GM18870 (cell line): ENCODE data around the gene RAD51C.
"Not testable (repeated sequence)": the region's sequence is repeated elsewhere in the genome, so short reads cannot be mapped to it uniquely, and the experiment has no call there.

Source experiments
- ATAC-seq: cut with Tn5 transposase; IDR thresholded peaks from one replicate; pipeline ENCODE4 v1.9.1; 2021; ENCODE audit warnings: moderate library complexity; ENCODE audit not compliant: unreplicated experiment

Gene RAD51C

GRCh38 chr17:58680038-58680369, 12.4 kb upstream of the RAD51C start:
- no peak for ATAC-seq

DNA sequence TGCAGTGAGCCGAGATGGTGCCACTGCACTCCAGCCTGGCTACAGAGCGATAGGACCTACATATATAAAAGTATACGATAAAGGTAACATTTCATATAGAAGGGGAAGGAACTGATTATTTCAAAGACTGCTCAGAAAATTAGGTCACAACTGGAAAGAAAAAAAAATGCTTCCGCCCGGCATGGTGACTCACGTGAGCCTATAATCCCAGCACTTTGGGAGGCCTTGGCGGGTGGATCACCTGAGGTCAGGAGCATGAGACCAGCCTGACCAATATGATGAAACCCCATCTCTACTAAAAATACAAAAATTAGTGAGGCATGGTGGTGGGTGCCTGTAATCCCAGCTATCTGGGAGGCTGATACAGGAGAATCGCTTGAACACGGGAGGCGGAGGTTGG, 8.4 kb upstream of the RAD51C start:
- ATAC-seq: no peak

GRCh38 chr17:58684462-58684861, 7.9 kb upstream of the RAD51C start:
- not testable (repeated sequence) for ATAC-seq

DNA sequence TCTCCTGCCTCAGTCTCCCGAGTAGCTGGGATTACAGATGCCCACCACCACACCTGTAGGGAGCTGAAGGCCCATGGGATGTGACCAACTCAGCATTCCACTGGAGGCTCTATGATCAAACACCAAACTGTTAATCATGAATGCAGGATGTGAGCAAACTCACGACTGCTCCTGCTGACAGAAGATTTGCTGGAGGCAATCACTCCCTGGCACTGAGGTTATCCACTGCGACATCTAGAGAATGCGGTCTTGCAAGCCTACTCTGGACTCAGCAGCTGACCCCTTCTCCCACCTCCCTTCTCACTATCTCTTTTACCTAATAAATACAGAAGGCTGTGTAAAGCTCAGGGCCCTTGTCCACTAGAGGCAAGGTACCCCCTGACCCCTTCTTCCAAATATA, 5.4 kb upstream of the RAD51C start:
- no peak for ATAC-seq

GRCh38 chr17:58688521-58688920, 3.9 kb upstream of the RAD51C start:
- ATAC-seq: no peak

DNA sequence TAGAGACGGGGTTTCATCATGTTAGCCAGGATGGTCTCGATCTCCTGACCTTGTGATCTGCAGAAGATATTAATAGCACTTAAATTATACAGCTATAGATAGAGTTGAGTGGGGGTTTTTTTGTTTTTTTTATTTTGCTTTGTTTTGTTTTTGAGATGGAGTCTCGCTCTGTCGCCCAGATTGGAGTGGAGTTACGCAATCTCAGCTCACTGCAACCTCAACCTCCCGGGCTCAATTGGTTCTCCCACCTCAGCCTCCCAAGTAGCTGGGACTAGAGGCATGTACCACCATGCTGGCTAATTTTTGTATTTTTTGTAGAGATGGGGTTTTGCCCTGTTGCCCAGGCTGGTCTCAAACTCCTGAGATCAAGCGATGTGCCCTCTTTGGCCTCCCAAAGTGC, 2.4 kb upstream of the RAD51C start:
- ATAC-seq: not testable (repeated sequence)

DNA sequence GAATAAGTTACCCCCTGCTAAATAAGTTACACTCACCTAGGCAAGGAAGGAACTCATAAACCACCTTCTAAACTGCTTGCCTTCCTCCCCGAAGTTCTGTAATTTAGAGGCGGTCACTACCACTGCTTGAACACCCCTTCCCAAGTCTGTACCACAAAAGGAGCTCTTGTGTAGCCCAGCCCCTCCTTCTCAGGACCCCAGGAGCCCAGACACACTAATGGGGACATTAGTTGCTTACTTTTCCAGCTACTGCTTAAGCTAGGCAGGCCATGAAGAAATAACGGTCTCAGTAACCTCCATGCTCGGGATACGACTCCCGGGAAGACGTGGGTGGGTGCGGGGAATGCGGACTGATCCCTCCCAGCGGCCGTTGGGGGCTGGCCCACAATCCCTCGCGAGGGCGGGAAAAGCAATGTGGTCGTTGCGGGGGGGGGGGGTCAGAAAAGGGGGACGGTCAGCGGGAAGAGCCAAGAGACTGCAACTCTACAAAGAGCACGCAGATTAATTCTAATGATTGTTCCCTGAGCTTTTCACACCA, 632 bp upstream of the RAD51C start, which contains the start of gene TEX14:
Gene TEX14, minus strand, starts transcription at position 345 of the 538 bp plus-strand sequence. CDS start 40,044 bp downstream, outside the sequence.
- ATAC-seq: no peak

GRCh38 chr17:58693208-58693607, 806 bp downstream of the RAD51C start:
- ATAC-seq: no peak

DNA sequence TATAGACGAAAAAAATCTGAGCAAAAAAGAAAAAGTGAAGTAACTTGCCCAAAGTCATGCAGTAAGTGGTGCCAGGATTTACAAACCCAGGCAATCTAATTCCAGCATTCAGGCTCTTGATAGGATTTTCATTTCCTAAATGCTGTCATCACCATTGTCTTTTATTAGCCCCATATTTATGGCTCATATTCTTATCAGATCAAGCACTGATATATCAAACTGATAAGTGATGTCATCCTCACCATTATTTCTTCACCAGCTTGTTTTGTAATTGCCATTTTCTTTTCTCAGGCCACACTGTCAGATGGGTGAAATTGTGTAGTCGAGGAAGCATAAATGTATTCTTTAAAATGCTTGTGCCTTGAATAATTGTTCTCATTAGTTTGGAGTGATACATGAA, 1.3 kb downstream of the RAD51C start:
- ATAC-seq: no peak

- no peak for ATAC-seq
Observed at GRCh38 chr17:58694302-58694701, 1.9 kb downstream of the RAD51C start.

- ATAC-seq: no peak
Observed at GRCh38 chr17:58694826-58695225, 2.4 kb downstream of the RAD51C start.

- no peak for ATAC-seq
Observed at GRCh38 chr17:58699771-58700170, 7.4 kb downstream of the RAD51C start.

- ATAC-seq: no peak
Observed at GRCh38 chr17:58702045-58702476, 9.7 kb downstream of the RAD51C start.

DNA sequence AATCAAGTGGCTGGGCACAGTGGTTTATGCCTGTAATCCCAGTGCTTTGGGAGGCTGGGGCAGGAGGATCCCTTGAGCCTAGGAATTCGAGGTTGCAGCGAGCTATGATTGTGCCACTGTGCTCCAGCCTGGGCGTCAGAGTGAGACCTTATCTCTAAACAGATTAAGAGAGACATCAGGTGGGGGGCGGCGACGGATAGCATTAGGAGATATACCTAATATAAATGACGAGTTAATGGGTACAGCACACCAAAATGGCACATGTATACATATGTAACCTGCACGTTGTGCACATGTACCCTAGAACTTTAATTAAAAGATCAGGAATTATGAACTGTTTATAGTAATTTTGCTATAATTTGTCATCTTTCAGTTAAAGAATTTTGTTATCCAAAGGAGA, 10.3 kb downstream of the RAD51C start:
- no peak for ATAC-seq

GRCh38 chr17:58703137-58703915, 10.9 kb downstream of the RAD51C start:
- ATAC-seq: no peak

- no peak for ATAC-seq
Observed at GRCh38 chr17:58703916-58704286, 11.5 kb downstream of the RAD51C start.

- no peak for ATAC-seq
Observed at GRCh38 chr17:58706351-58707140, 14.1 kb downstream of the RAD51C start.

DNA sequence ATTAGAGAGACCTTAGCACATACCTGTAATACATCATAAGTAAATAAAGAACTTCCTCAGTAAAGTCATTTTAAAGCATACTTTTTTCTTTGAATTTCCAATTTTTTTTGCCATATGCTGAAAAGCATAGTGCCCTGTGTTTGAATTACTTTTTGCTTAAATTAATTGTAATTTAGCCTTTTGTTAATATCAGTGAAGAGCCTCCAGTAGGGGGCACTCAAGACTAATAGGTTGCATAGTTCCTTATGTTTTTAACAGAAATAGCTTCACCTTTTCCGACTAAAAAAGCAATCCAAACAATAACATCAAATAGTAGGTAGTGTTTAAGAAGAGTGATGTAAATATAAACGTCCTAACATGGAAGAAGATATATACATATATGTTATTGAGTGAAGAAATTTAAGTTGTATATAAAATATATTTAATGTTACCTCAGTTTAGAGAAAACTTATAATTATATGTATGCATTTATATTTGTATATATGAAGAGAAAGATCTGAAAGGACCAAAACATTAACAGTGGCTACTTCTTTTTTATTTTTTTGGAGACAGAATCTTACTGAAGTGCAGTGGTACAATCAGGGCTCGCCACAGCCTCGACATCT, 18.6 kb downstream of the RAD51C start:
- ATAC-seq: no peak

- ATAC-seq: no peak
Observed at GRCh38 chr17:58722274-58722673, 29.9 kb downstream of the RAD51C start.

- no peak for ATAC-seq
Observed at GRCh38 chr17:58722696-58723095, 30.3 kb downstream of the RAD51C start.

DNA sequence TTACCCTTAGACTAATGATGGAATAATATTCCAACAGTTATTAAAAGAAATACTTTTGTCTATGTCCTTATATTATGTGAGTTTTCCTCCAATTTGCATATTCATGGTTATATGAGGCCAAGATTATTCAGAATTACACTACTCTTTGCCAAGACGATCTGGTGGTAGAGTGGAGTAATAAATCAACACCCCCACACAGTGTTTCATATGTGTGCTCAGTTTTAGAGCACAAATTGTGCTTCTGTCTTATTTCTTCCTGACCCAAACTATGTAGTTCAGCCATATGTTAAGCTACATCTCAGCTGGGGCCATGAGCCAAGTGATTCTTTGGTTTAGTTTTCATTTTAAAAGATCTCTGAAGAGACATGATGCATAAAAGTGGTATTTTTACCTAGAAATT, 36.4 kb downstream of the RAD51C start:
- no peak for ATAC-seq

DNA sequence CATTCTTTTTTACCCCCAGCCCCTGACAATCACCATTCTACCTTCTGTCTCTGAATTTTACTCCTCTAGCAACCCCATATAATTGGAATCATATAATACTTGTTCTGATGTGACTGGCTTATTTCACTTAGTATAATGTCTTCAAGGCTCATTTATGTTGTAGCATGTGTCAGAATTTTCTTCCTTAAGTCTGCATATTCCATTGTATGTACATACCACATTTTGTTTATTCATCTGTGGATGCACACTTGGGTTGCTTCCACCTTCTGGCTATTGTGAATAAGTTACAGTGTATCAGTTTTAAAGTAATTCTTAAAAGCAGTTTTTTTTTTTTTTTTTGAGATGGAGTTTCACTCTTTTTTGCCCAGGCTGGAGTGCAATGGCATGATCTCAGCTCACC, 38.5 kb downstream of the RAD51C start:
- ATAC-seq: no peak
